Measurements from ENCODE around the gene NTN3. TPM values are rescaled to one million over a fixed set of nuclear protein-coding genes. Genes with fewer than 3 reads are reported as not detected.

NTN3 gene
- total and polyA plus RNA-seq, 2 of the 8 experiments (the other 6 are each of a cell fraction or from before 2014, with no cell fraction given): 0.30 to 0.34 TPM

GRCh38 chr16:2473999-2474876, 3.1 kb downstream of the NTN3 start:
- POLR2A ChIA-PET (ENCODE audit: partially characterized antibody): interaction anchor here (0.8 to 3.5 kb wide), 5 partner anchors 15 to 204 kb away, joined by 3 to 20 read pairs (median 4); partner anchors contain the start of genes CEMP1 and TEDC2
- Histone ChIP-seq H2AK5ac (ENCODE audit: low read depth, low read length) (no peak overlapping the region), H4K8ac (ENCODE audit: extremely low read depth, insufficient read depth, low read length) (peak overlapping the region; percentile 72), H3K79me2 (ENCODE audit: control insufficient read depth in 1 of 2, insufficient read depth in 2 of 2, low read length in 2 of 2) (peaks cover 0 to 2% of the 10 kb centered on the region in 2 experiments; a peak in 1 of 4 replicates), H3K36me3 (ENCODE audit: control insufficient read depth in 2 of 4, insufficient read depth in 4 of 4, low read length in 3 of 4) (no peaks in the 10 kb centered on the region), H3K27me3 (replicated peaks in 1 of 4; ENCODE audit: control insufficient read depth in 3 of 4, extremely low read depth in 1 of 4, insufficient read depth in 3 of 4, low read length in 3 of 4) (peaks cover 24 to 62% (median 50%) of the 10 kb centered on the region in 4 experiments), H4K20me1 (replicated peaks in 1 of 2; ENCODE audit: control insufficient read depth in 1 of 2, insufficient read depth in 2 of 2, low read length in 2 of 2) (peaks cover 6 to 21% of the 10 kb centered on the region in 2 experiments), H3K9ac (replicated peaks in 1 of 4; ENCODE audit: extremely low read depth in 1 of 4, low read depth in 3 of 4, low read length in 3 of 4) (peak overlapping the region in 1 of 4 experiments; percentile 48; a peak in 2 of 7 replicates), H2BK20ac (ENCODE audit: low read length) (no peak overlapping the region), H3K4me1 (replicated peaks in 1 of 4; ENCODE audit: control insufficient read depth in 3 of 4, insufficient read depth in 4 of 4, low read length in 3 of 4) (peaks cover 0 to 32% (median 18%) of the 10 kb centered on the region in 4 experiments; a peak in 6 of 7 replicates), H3K4me3 (ENCODE audit: extremely low read depth in 1 of 4, insufficient read depth in 2 of 4, low read depth in 3 of 4, low read length in 4 of 4) (peak overlapping the region; percentile 45 to 93 (median 69)), H3K18ac (ENCODE audit: extremely low read depth, low read length) (peak overlapping the region; percentile 95), H2BK15ac (ENCODE audit: low read length) (peak overlapping the region; percentile 46; the same call in 1 of the 2 replicates), H3K23me2 (ENCODE audit: low read depth, low read length) (peaks cover 20% of the 10 kb centered on the region; the same call in 1 of the 2 replicates), H3K14ac (ENCODE audit: insufficient read length) (no peak overlapping the region), H2BK120ac (replicated peaks; ENCODE audit: low read depth, low read length) (no peak overlapping the region), H3K4ac (replicated peaks; ENCODE audit: insufficient read length, low read depth, low read length) (peak overlapping the region; percentile 89), H3K23ac (ENCODE audit: insufficient read length) (no peak overlapping the region), H2BK12ac (ENCODE audit: low read depth, low read length) (no peak overlapping the region), H3K9me3 (ENCODE audit: insufficient read depth in 2 of 2, low read depth in 1 of 2, low read length in 1 of 2) (no peaks in the 10 kb centered on the region), H4K5ac (ENCODE audit: insufficient read length, low read depth, low read length) (peak overlapping the region; percentile 26), H2AFZ (ENCODE audit: low read length) (peak overlapping the region; percentile 11; the same call in 1 of the 2 replicates), H2BK5ac (ENCODE audit: low read depth, low read length) (no peak overlapping the region; the same call in 1 of the 2 replicates), H3K4me2 (ENCODE audit: insufficient read depth in 1 of 2, low read depth in 2 of 2, low read length in 2 of 2) (peak overlapping the region; percentile 83 to 92), H3K79me1 (ENCODE audit: low read depth, low read length) (peaks cover 12% of the 10 kb centered on the region; the same call in 1 of the 2 replicates), H3K56ac (replicated peaks; ENCODE audit: insufficient read length, low read depth, low read length) (peak overlapping the region; percentile 36), H3K27ac (ENCODE audit: low read depth, low read length) (no peak overlapping the region), H4K91ac (replicated peaks; ENCODE audit: insufficient read length, low read length) (peak overlapping the region; percentile 73)
- CTCF ChIA-PET (ENCODE audit: partially characterized antibody): interaction anchor here (1.3 to 1.7 kb wide), 5 partner anchors 9 to 280 kb away, joined by 3 to 8 read pairs (median 6); no protein-coding TSS in a partner anchor
- DNase-seq (ENCODE audit: low read depth in 1 of 2, low spot score in 2 of 2): peak in 1 of 2 experiments; percentile 72
- FAIRE-seq: no peak
- 2% methylated on average over 56 of the region's 100 CpGs; no CpG with 5 or more reads in 1 of the 2 experiments for WGBS, 2 experiments (ENCODE audit: extremely low coverage in 1 of 2, insufficient coverage in 1 of 2, insufficient read length in 1 of 2, insufficient replicate concordance in 2 of 2, low coverage in 1 of 2, low lambda C conversion rate in 2 of 2, missing lambda C conversion rate in 1 of 2)
- no peak for TF ChIP-seq POLR2AphosphoS5 (IDR thresholded peaks at IDR 0.05; ENCODE audit: low read depth, low read length)
- 0 out of 4 replicates have a peak, but pooled peaks of 1 of the 2 experiments have one; percentile 67 for TF ChIP-seq HDAC2 (IDR thresholded peaks at IDR 0.05; ENCODE audit: borderline replicate concordance in 1 of 2, low read depth in 2 of 2, low read length in 2 of 2)
- 0 out of 2 replicates have a peak, but pooled peaks have one; percentile 40 for TF ChIP-seq RBBP5 (IDR thresholded peaks at IDR 0.05; ENCODE audit: borderline replicate concordance, low read depth, low read length)
- TF ChIP-seq RAD21 (IDR thresholded peaks at IDR 0.05 in 1 of 2, conservative IDR thresholded peaks at IDR 0.05 in 1 of 2; ENCODE audit: low read depth in 2 of 2, low read length in 2 of 2): peak; percentile 0 to 15; a peak in 1 of 4 replicates
- TF ChIP-seq SIN3A (conservative IDR thresholded peaks at IDR 0.05 in 1 of 2, IDR thresholded peaks at IDR 0.05 in 1 of 2; ENCODE audit: low read depth in 1 of 2, low read length in 2 of 2): no peak; a peak in 1 of 4 replicates
- TF ChIP-seq, protein P1, sequence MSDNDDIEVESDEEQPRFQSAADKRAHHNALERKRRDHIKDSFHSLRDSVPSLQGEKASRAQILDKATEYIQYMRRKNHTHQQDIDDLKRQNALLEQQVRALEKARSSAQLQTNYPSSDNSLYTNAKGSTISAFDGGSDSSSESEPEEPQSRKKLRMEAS (IDR thresholded peaks at IDR 0.05): peak; percentile 59; the same call in 1 of the 2 replicates
- TF ChIP-seq BACH1 (IDR thresholded peaks at IDR 0.05; ENCODE audit: low read length): peak; percentile 75
